Pancreas (tissue), 10 donors: Measurements from ENCODE around the gene EIF4EBP2. TPM values are rescaled to one million over a fixed set of nuclear protein-coding genes. Genes with fewer than 3 reads are reported as not detected.

ENCODE experiments used
- ATAC-seq, 4 donors: fragments of 200-7000 bp; cut with Tn5 transposase; one replicate each; pipeline versions ENCODE4 v1.8.0 to v1.9.1; 2020; ENCODE audit warnings: mild to moderate bottlenecking in 4 of 4, moderate library complexity in 4 of 4
- DNase-seq, 6 donors: peaks; one replicate each; pipeline ENCODE4 v3.0.0-alpha.2; 2020
- FAIRE-seq: peaks from 2 replicates; lab custom pipeline; 2012; peaks lifted over from hg19 to GRCh38; lab: Jason Lieb, UNC
- H3K27ac ChIP-seq, 4 donors: fragments of 200-600 bp; sonication (generic); 1 replicate in 3 of 4; 2 replicates in 1 of 4; pipeline versions ENCODE4 v1.5.0 to v1.8.0; 2020
- H3K27me3 ChIP-seq, 4 donors: fragments of 200-600 bp; one replicate each; pipeline ENCODE4 v1.8.0; 2021
- H3K36me3 ChIP-seq, 3 donors: fragments of 200-600 bp; sonication (generic) in 1 of 3; one replicate each; pipeline versions ENCODE4 v1.5.0 to v1.8.0; 2020 to 2021
- H3K4me1 ChIP-seq, 3 donors: fragments of 200-600 bp; one replicate each; pipeline ENCODE4 v1.8.0; 2021
- H3K4me3 ChIP-seq, 4 donors: fragments of 200-600 bp; sonication (generic) in 2 of 4; one replicate each; pipeline versions ENCODE4 v1.5.0 to v1.8.0; 2020 to 2021
- H3K9me3 ChIP-seq, 4 donors: fragments of 200-600 bp; one replicate each; pipeline ENCODE4 v1.8.0; 2021
- CTCF ChIP-seq, 4 donors: fragments of 200-600 bp; sonication (generic) in 3 of 4; IDR thresholded peaks; one replicate each; pipeline versions ENCODE4 v1.5.0 to v1.8.0; 2021; ENCODE audit warnings: antibody characterized with exemption in 4 of 4
- WGBS, 2 donors: extraction: QIAGEN DNeasy Blood & Tissue Kit; methylation state at CpG; one replicate each; pipeline ENCODE4 v1.1.7; 2013; 5-methylcytosine and 5-hydroxymethylcytosine counted together
- intact Hi-C, 3 donors: fragments of 100-400 bp; cut with DNase I; formaldehyde crosslinking; loops; one replicate each; pipeline versions ENCODE4 v1.11.1 to v1.14.2; 2022
- polyA plus RNA-seq, 2 donors: library from polyadenylated mRNA; stranded (reverse); fragments of 200-250 nt; gene quantifications; one replicate each; pipeline ENCODE4 v1.2.3, GENCODE V29; 2013
- total RNA-seq, 6 donors: library from RNA; stranded (reverse); fragmentation: NEBNext Ultra II Directional in 4 of 6; extraction: Animal tissue kit (Norgen Biotek cat#: 25700) in 4 of 6; gene quantifications; one replicate each; pipeline versions ENCODE4 v1.2.1 to v1.2.4, GENCODE V29; 2021 to 2023
- donor health status: healthy with polysubstance abuse.
- donor health status: DM: no; HTN: no; CAD: no; lungs with moderate emphysema.
- donor health status: DM: no; HTN: no; CAD: no.
- donor health status: control.
- donor health status: control.
- donor health status: Bipolar disorder and iron deficiency.
- donor health status: DM: yes; HTN: yes; CAD: no.
- donor health status: DM: no; HTN: no; CAD: no.
- donor health status: DM: no; HTN: no; CAD: no.
- donor health status: DM: yes; HTN: yes; CAD: no.

The EIF4EBP2 gene
- total and polyA plus RNA-seq, 8 donors, result 12.5 to 43.5 (median 30.7) TPM

DNA sequence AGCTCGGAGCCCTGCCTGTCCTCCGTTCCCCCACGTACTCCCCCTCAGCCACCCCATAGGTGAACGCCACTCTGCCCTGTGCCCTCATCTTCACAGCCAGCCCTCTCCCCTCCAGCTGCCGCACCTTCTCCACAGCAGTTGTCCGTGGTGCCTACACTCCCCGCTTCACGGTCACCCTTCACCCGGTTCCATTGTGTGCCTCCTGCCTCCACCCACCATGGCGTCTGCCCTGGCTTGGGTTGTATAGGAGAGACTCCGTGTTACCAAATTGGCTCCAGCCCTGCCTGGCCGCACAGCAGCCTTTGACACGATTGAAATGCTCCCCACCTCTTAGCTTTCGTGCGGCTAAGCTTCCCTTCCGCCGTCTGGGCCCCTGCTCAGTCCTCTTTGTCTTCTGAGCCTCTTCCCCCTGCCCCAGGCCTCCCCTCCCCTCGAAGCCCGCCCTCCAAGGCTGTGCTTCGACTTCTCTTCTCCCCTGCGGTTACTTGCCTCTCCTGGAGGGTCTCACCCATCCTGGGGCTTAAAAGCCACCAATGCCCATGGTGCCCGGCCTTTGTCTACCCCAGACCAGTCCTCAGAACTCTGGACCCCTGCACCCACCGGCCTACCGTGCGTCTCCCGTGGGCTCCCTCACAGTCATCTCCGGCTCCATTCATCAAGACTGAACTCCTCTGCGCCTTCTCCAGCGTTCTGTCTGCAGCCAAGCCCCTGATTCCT is 56.0 kb downstream of the EIF4EBP2 start:
- ATAC-seq (no peak), DNase-seq (no peak), FAIRE-seq (no peak)
- peaks cover 0 to 4% (median 3%) of the 10 kb centered on the region in 3 donors for H3K4me1 ChIP-seq
- H3K4me3 ChIP-seq, result no peak overlapping the region
- no peak for TF ChIP-seq CTCF (IDR thresholded peaks at IDR 0.05)
- H3K27ac ChIP-seq, result no peak overlapping the region
- no peaks in the 10 kb centered on the region for H3K27me3 ChIP-seq
- WGBS, 2 donors, result 82 to 88% methylated on average over 29 of the region's 29 CpGs
- no peaks in the 10 kb centered on the region for H3K9me3 ChIP-seq
- H3K36me3 ChIP-seq, result no peaks in the 10 kb centered on the region
- intact Hi-C loops, result loop anchor here in 2 of 3 donors (5.0 to 10.0 kb wide), 2 partner anchors 77 to 295 kb away; no protein-coding TSS in a partner anchor

GRCh38 chr10:70461397-70462348 is 57.7 kb downstream of the EIF4EBP2 start:
- H3K27ac ChIP-seq, result peak overlapping the region in 3 of 4 donors; percentile 28 to 59 (median 59)
- H3K4me1 ChIP-seq, result peaks cover 0 to 4% (median 3%) of the 10 kb centered on the region in 3 donors
- WGBS, 2 donors, result 29 to 31% methylated on average over 13 of the region's 13 CpGs
- ATAC-seq (peak; percentile 53 to 76 (median 70)), DNase-seq (peak in 3 of 6 donors; percentile 31 to 62 (median 44)), FAIRE-seq (no peak)
- H3K4me3 ChIP-seq, result no peak overlapping the region
- H3K27me3 ChIP-seq, result no peaks in the 10 kb centered on the region
- H3K36me3 ChIP-seq, result no peaks in the 10 kb centered on the region
- H3K9me3 ChIP-seq, result no peaks in the 10 kb centered on the region
- peak; percentile 45 to 82 (median 72) for TF ChIP-seq CTCF (IDR thresholded peaks at IDR 0.05)
- intact Hi-C loops, result loop anchor here in 1 of 3 donors (2.0 to 5.0 kb wide), 2 partner anchors 76 to 299 kb away; no protein-coding TSS in a partner anchor

GRCh38 chr10:70462349-70462984 is 58.5 kb downstream of the EIF4EBP2 start:
- peaks cover 0 to 4% (median 3%) of the 10 kb centered on the region in 3 donors for H3K4me1 ChIP-seq
- no peak for TF ChIP-seq CTCF (IDR thresholded peaks at IDR 0.05)
- H3K27me3 ChIP-seq, result no peaks in the 10 kb centered on the region
- intact Hi-C loops, result loop anchor here in 1 of 3 donors (2.0 to 5.0 kb wide), 2 partner anchors 75 to 298 kb away; no protein-coding TSS in a partner anchor
- no peaks in the 10 kb centered on the region for H3K36me3 ChIP-seq
- DNase-seq (peak in 5 of 6 donors; percentile 77 to 91 (median 84)), FAIRE-seq (no peak), ATAC-seq (peak; percentile 51 to 69 (median 60))
- no peak overlapping the region for H3K4me3 ChIP-seq
- no peaks in the 10 kb centered on the region for H3K9me3 ChIP-seq
- WGBS, 2 donors, result 15 to 20% methylated on average over 4 of the region's 4 CpGs
- H3K27ac ChIP-seq, result peak overlapping the region; percentile 0 to 59 (median 44)

GRCh38 chr10:70465278-70465677 is 61.3 kb downstream of the EIF4EBP2 start:
- intact Hi-C loops, result loop anchor here in 1 of 3 donors (5.0 kb wide), 1 partner anchor 282 kb away; no protein-coding TSS in a partner anchor
- WGBS, 2 donors, result 85 to 89% methylated on average over 4 of the region's 4 CpGs

More at GRCh38 chr10:70465278-70465677, 61.3 kb downstream of the EIF4EBP2 start:
- Histone ChIP-seq H3K36me3 (no peaks in the 10 kb centered on the region), H3K4me3 (no peak overlapping the region), H3K27ac (no peak overlapping the region), H3K27me3 (no peaks in the 10 kb centered on the region), H3K4me1 (no peaks in the 10 kb centered on the region), H3K9me3 (no peaks in the 10 kb centered on the region)
- FAIRE-seq (no peak), ATAC-seq (no peak), DNase-seq (no peak)
- TF ChIP-seq CTCF (IDR thresholded peaks at IDR 0.05), result no peak
